Upper lobe of left lung (tissue), 4 donors: ENCODE results near the gene SLC35C1.
A peak's percentile ranks its signal among the peaks of the same experiment; 100 is the strongest.

ENCODE experiments used
- CTCF ChIP-seq, 6 experiments: fragments of 450-650 bp in 4 of 6; fragments of 200-600 bp in 2 of 6; sonication (generic) in 2 of 6; IDR thresholded peaks; one replicate each; pipeline ENCODE4 v1.5.1; 2016 to 2019; ENCODE audit warnings: antibody characterized with exemption in 6 of 6
- POLR2AphosphoS5 ChIP-seq, 2 donors: sonication (generic); formaldehyde crosslinking; IDR thresholded peaks; one replicate each; pipeline ENCODE4 v1.5.1; 2017; ENCODE audit warnings: antibody characterized with exemption in 2 of 2

- TF ChIP-seq CTCF (IDR thresholded peaks at IDR 0.05) (no peak), POLR2AphosphoS5 (IDR thresholded peaks at IDR 0.05) (peak; percentile 46 to 52)
Observed at GRCh38 chr11:45798793-45799441, 6.0 kb upstream of the SLC35C1 start.
